ENCODE results near the gene LRRN4CL. TPM values are rescaled to one million over a fixed set of nuclear protein-coding genes. Genes with fewer than 3 reads are reported as not detected.
"Not testable (repeated sequence)": the region's sequence is repeated elsewhere in the genome, so short reads cannot be mapped to it uniquely, and the experiment has no call there.

Gene LRRN4CL
- polyA plus RNA-seq, 3 donors, result 0.78 to 0.95 (median 0.85) TPM

DNA sequence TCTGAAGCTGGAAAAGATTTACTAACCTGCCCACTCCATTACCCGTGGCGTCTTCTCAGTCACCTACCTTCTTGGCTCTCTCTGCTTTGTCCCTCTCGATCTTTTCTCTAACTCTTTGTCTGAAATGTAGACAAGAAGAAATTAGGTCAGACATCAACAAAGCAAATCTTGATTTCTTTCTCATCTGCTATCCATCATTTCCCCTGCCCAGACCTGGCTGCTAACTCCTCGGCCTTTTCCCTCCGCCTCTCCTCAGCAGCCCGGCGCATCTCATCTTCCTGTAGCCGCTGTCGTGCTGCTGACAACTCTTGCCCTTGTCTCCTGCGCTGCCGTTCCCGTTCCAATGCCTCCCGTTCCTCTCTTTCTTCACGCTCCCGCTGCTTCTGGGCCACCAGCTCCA lies 11.6 kb downstream of the LRRN4CL start:
- DNase-seq (ENCODE audit: low read depth in 3 of 3, low spot score in 2 of 3), result no peak

DNA sequence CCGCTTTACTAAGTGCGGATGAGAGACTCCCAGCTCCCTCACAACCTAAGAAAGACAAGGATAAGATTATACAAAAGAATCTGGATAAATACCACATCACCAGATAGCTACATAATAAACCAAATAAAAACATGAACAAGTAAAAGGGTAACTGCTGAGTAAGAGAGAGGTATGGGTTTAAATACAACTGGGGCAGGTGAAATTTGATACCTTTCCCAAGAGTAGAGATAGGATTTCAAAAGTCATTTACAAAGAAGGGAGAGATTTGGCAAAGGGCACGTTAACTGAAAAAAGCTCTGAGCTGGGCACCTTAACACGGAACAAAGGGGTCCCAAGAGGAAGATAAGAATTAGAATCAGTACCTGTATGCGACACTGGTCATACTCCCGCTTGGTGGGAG lies 12.2 kb downstream of the LRRN4CL start:
- DNase-seq (ENCODE audit: low read depth in 3 of 3, low spot score in 2 of 3), result no peak

DNA sequence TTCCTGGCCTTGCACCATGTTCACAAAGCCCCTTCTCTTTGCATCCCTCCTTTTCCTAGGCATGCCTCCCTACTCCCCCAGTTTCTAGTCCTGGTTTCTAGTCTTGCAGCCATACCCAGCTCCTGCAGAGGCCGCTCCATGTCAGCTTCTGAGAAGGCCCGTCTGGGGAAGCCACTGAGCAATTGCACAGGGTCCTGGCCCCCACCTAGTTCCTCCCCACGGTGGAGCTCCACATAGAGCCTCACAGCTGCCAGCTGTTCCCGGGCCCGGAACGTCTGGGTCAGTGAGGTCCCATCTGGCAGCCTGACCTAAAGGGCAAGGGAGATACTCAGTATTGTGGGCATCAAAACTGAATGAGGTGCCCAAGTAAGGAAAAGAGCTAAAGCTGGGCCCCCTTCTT lies 12.6 kb downstream of the LRRN4CL start:
- no peak for DNase-seq (ENCODE audit: low read depth in 3 of 3, low spot score in 2 of 3)

DNA sequence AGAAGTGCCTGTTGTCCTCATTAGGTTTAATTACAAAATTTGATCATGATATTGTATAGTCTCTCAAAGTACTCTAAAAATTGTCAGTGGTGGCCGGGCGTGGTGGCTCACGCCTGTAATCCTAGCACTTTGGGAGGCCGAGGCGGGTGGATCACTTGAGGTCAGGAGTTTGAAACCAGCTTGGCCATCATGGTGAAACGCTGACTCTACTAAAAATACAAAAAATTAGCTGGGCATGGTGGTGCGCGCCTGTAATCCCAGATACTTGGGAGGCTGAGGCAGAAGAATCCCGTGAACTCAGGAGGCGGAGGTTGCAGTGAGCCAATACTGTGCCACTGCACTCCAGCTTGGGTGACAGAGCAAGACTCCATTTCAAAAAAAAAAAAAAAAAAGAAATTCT lies 13.9 kb downstream of the LRRN4CL start:
- DNase-seq (ENCODE audit: low read depth in 3 of 3, low spot score in 2 of 3), result not testable (repeated sequence)

DNA sequence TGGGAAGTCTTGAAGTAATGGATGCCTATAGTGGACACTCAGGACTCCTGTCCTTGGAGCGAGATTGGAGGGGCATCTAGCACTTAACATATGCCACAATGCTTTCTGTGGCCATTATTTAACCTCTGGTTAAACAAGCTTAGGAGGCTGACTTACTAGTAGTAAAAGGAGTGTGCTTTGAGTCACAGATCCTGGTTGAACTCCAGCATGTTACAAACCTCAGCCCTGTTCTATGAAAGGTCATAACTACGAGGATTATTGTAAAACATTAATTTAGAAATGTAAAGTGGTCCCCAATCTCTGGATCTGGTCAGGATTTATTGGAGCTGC lies 16.2 kb downstream of the LRRN4CL start:
- no peak for DNase-seq (ENCODE audit: low read depth in 3 of 3, low spot score in 2 of 3)

DNA sequence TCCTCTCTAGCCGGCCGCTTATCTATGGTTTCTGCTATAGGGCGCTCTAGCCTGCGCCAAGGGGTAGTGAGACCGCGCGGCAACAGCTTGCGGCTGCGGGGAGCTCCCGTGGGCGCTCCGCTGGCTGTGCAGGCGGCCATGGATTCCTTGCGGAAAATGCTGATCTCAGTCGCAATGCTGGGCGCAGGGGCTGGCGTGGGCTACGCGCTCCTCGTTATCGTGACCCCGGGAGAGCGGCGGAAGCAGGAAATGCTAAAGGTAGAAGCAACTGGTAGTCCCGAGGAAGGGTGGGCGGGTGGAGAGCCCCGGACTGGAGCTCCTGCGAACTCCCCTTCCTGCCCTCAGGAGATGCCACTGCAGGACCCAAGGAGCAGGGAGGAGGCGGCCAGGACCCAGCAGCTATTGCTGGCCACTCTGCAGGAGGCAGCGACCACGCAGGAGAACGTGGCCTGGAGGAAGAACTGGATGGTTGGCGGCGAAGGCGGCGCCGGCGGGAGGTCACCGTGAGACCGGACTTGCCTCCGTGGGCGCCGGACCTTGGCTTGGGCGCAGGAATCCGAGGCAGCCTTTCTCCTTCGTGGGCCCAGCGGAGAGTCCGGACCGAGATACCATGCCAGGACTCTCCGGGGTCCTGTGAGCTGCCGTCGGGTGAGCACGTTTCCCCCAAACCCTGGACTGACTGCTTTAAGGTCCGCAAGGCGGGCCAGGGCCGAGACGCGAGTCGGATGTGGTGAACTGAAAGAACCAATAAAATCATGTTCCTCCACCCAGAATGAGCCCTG lies 17.5 kb downstream of the LRRN4CL start, which contains the start of the genes LBHD1 and UQCC3:
LBHD1 (minus strand) TSS at position 660 of the 782 bp plus-strand sequence. CDS start 2,236 bp downstream, outside the sequence.
UQCC3 (plus strand) TSS at position 66 of the 782 bp plus-strand sequence; CDS start at position 139, 73 bp downstream.
- DNase-seq (ENCODE audit: low read depth in 3 of 3, low spot score in 2 of 3), result peak in 1 of 3 donors; percentile 68

DNA sequence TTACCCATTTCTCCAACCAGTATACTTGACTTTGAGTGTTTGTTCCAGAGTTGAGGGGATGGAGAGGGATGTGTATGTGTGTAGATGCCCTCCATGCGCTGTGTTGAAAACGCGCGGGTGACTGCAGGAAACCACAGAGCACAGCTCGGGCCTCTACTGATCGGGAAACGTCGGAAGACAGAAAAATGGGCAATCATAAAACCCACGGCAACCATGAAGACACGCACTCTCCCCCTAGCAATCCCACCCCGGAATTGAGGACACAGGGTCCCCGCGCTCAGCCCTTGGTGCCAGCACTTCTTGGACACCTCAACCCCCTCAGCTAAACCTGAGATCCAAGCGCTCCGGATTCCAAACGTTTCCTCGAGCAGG lies 18.1 kb downstream of the LRRN4CL start:
- no peak for DNase-seq (ENCODE audit: low read depth in 3 of 3, low spot score in 2 of 3)

DNA sequence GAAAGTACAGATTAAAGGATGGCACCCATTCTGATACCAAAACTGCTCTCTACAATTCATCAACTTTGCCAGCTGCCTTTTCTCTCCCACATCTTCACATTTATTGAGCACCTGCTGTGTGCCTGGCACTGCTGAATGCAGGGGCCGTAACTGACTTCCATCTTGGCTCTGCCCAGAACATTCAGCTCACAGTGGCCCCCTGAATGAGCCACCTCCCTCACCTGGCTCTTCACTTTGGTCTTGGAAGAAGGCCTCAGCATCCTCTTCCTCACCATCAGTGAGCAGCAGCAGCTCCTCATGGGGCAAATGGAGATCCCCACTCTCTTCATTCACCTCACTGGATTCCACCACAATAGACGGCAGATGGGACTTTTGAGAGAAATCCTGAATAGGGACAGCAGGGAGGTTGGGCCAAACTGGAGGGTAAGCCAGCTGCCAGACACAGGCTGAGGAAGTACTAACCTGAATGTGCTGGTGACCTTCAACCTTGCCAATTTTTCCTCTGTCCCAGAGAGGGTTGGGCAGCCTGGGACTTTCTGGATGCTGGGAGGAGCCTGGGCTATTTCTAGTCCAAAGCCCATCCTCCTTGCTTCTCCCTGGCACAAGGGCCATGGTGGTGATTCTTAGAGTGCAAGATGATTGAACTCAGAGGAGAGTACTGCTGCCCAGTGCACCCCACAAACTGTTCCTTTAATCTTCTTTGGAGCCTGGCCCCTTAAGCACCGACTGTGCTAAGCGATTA lies 19.7 kb downstream of the LRRN4CL start:
- DNase-seq (ENCODE audit: low read depth in 3 of 3, low spot score in 2 of 3), result no peak

DNA sequence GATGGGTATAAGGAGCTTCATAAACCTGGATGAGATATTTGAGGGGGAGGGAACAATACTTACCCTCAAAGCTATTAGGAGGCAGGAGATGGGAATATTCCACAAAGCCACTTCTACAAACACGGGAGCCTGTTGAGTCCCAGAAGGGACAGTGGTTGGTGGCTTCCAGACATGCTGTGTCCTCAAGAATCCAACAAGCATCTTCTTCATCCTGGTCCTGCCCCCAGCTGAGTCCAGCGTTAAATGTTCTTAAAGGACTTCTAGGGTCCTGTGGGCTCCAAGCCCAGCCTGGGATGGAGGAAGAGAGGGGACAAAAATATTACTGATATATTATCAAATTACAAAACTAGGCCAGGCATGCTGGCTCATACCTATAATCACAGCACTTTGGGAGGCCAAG lies 21.9 kb downstream of the LRRN4CL start:
- no peak for DNase-seq (ENCODE audit: low read depth in 3 of 3, low spot score in 2 of 3)

DNA sequence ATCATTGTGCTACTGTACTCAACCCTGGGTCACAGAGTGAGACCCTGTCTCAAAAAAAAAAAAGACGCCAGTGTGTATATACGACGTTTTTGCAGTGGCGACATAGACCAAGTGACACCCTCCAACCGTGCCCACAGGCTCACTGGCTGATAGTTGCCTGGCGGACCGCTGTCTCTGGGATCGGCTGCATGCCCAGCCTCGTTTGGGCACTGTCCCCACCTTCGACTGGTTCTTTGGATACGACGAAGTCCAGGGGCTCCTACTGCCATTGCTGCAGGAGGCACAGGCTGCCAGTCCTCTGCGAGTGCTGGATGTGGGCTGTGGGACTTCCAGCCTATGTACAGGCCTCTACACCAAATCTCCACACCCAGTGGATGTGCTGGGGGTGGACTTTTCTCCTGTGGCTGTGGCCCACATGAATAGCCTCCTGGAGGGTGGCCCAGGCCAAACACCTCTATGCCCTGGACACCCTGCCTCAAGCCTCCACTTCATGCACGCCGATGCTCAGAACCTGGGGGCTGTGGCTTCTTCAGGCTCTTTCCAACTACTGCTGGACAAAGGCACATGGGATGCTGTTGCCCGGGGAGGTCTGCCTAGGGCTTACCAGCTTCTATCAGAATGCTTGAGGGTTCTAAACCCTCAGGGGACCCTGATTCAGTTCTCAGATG lies 22.9 kb downstream of the LRRN4CL start:
- no peak for DNase-seq (ENCODE audit: low read depth in 3 of 3, low spot score in 2 of 3)

DNA sequence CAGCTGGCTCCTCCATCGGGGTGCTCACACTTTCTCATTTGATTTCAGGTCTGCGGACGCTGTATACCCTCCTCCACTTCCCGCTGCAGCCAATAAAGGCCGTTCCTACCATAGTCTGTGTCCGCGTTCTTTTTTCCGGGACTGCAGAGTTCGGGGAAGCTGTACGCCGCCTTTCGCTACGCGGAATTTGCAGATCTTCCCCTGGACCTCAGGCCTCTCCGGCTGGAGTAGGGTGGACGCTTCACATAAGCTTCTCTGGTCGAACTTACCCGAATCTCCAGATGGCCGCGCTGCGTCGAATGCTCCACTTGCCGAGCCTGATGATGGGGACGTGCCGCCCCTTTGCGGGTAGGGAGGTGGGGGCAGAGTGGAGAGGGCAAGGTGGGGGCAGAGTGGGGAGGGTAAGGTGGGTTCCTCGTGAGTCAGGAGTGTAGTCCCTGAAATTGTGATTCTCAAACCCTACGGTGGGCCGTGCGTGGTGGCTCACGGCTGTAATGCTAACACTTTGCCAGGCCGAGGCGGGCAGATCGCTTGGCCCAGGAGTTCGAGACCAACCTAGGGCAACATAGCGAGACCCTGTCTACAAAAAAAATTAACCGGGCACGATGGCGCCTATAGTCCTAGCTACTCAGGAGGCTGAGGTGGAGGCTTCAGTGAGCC lies 23.6 kb downstream of the LRRN4CL start:
- peak in 1 of 3 donors; percentile 57 for DNase-seq (ENCODE audit: low read depth in 3 of 3, low spot score in 2 of 3)

DNA sequence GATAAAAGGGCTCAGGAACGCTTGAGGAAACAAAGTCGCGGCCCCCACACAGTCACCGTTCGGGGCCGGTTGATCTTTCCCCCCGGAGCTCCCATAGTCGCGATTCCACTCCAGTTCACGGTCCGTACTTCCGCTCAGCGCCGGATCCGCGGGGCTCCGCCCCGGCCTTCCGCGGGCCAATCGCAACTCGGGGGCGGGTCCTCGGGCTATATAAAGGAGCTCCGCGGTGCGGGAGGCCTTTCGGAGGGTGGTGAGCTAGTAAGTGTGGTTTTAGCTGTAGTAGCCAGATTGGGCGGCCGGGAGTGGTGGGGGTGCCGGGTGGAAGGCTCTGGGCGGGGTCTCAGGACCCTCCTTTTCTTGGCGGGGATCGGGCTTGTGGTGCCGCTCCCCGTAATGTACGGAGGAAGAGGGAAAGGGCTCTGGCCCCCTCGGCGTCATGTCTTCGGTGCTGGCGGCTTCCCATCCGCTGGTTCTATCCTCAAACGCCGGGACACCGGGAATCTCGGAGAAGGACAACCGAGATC lies 24.2 kb downstream of the LRRN4CL start, which contains the start of the genes C11orf98 and CSKMT:
C11orf98 (minus strand) TSS at position 136 of the 524 bp plus-strand sequence; CDS start at position 95, 41 bp downstream.
CSKMT (plus strand) TSS at position 238 of the 524 bp plus-strand sequence. CDS start 568 bp downstream, outside the sequence.
- DNase-seq (ENCODE audit: low read depth in 3 of 3, low spot score in 2 of 3), result peak; percentile 90 to 91 (median 91)

DNA sequence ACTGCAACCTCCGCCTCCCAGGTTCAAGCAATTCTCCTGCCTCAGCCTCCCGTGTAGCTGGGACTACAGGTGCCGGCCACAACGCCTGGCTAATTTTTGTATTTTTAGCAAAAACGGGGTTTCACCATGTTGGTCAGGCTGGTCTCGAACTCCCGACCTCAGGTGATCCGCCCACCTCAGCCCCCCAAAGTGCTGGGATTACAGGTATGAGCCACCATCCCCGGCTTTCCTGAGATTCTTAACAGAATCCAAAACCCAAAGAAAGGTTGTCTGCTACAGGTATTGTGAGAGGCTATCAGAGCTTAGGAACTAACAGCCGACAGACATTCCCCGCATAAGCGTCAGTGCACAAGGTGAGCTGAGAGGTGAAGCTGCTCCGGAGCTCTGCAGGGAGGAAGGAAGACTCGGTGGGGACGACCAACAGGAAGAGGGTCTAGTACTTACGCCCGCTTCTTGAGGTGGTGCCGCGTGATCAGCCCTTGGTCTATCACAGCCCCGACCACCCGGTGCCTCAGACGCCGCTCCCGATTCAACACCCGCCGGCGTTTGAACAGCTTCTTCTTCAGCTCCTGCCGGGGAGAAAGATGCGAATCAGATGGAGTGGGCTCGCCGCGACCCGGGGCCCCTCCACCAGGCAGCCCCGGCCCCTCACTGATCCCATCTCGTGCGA lies 24.8 kb downstream of the LRRN4CL start:
- peak in 1 of 3 donors; percentile 68 for DNase-seq (ENCODE audit: low read depth in 3 of 3, low spot score in 2 of 3)

DNA sequence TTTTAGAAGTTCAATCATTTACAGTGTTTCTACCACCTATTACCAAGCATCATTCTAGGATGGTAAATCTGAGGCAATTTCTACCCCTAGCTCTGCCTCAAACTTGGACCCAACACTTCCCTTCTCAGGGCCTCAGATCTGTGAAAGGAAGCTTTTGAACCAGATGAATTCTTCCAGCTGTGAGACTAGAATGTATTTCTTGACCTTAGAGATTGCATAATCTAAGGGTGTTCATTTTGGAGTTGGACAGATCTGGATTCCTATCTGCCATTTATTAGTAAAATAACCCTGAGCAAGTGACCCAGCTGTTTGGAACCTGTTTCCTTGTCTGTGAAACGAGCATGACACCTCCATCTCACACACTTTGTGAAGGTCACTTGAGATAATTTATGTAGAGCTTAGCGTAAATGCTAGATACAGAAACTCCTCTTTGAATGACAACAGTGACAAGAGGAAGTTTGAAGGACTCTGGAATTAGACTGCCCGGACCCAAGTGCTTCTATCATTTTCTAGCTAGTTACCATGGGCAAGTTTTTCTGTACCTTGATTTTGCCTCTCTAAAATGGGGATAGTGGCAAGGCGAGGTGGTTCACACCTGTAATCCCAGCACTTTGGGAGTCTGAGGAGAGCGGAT lies 32.4 kb downstream of the LRRN4CL start:
- no peak for DNase-seq (ENCODE audit: low read depth in 3 of 3, low spot score in 2 of 3)

DNA sequence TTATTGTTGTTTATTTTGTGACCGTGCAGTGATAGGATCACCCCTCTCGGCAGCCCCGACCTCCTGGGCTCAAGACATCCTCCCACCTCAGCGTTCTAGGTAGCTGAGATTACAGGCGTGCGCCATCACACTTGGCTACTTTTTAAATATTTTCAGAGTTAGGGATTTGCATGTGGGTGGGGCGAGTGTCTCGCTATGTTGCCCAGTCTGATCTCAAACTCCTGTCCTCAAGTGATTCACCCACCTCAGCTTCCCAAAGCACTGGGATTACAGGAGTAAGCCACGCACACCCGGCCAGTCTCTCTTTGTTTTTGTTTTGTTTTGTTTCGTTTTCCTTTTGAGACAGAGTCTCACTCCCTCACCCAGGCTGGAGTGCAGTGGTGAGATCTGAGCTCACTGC lies 35.0 kb downstream of the LRRN4CL start:
- no peak for DNase-seq (ENCODE audit: low read depth in 3 of 3, low spot score in 2 of 3)

DNA sequence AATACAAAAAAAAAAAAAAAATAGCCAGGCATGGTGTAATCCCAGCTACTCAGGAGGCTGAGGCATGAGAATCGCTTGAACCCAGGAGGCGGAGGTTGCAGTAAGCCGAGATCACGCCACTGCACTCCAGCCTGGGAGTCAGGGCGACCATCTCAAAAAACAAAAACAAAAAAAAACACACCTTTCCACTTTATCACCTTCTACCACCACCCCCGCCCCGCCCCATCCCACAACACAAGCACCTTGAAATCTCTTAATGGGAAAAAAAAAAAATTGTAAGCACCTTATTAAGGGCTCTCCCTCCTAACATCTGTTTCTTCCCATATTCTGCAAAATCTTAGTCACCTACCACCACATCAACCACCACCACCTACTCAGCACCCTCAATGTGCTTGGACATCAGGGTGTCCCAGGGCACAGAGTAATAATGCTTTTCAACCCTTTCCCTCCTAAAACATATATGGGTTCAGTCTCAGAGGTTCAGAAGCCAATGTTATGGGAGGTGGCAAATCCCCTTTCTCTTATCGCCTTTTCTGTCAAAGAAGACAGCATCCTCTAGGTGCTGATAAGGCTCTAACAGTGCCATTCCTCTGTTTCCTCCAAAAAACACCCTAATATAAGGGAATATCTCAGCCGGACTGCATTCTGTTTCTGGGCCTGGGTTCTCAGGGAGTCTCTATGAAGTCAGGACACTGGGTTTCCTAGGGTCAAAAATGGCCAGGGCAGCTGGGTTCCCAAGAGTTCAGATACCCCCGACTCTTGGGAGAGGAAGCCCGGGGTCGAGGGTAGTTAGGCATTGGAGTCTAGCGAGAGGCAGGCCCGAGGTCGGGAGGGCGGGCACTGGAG lies 36.9 kb downstream of the LRRN4CL start:
- no peak for DNase-seq (ENCODE audit: low read depth in 3 of 3, low spot score in 2 of 3)

DNA sequence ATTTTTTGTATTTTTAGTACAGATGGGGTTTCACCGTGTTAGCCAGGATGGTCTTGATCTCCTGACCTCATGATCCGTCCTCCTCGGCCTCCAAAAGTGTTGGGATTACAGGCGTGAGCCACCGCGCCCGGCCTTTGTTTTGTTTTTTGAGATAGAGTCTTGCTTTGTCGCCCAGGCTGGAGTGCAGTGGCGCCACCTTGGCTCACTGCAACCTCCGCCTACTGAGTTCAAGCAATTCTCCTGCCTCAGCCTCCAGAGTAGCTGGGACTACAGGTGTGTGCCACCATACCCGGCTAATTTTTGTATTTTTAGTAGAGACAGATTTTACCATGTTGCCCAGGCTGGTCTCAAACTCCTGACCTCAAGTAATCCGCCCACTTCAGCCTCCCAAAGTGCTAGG lies 39.0 kb downstream of the LRRN4CL start:
- DNase-seq (ENCODE audit: low read depth in 3 of 3, low spot score in 2 of 3), result not testable (repeated sequence)

DNA sequence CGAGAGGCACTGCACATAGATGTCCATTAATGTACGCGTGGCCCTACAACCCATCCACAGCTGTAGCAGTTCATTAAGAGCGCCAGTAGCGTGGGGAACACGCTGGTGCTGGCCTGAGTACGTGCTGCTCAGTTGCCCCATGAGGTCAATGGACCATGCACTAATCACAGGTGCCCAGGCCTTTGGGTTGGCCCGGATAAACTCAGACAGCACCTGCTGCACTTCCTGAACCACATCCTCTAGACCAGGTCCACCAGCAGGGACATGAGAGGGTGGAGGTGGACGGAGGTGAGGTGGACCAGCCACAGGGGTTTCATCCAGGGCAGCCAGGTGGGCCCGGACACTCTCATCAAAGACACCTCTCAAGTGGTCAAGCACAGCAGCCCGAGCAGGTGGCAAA lies 39.8 kb downstream of the LRRN4CL start:
- no peak for DNase-seq (ENCODE audit: low read depth in 3 of 3, low spot score in 2 of 3)
